HG03469 (cell line): ENCODE data around the gene TRPT1.

Source experiments
- ATAC-seq: cut with Tn5 transposase; IDR thresholded peaks from one replicate; pipeline ENCODE4 v1.9.1; 2021; ENCODE audit warnings: mild to moderate bottlenecking, moderate library complexity, moderate number of reproducible peaks; ENCODE audit not compliant: unreplicated experiment

TRPT1 gene

GRCh38 chr11:64210301-64211020 is 15.5 kb downstream of the TRPT1 start:
- no peak for ATAC-seq

- no peak for ATAC-seq
Measured at GRCh38 chr11:64209563-64209843, 16.5 kb downstream of the TRPT1 start.

- ATAC-seq, result no peak
Measured at GRCh38 chr11:64208796-64209562, 17.0 kb downstream of the TRPT1 start.

GRCh38 chr11:64208086-64208795 is 17.7 kb downstream of the TRPT1 start:
- ATAC-seq, result no peak

GRCh38 chr11:64207256-64208085 is 18.5 kb downstream of the TRPT1 start:
- ATAC-seq, result peak; percentile 34

GRCh38 chr11:64206457-64207255 is 19.3 kb downstream of the TRPT1 start, which contains the start of gene FERMT3:
FERMT3 (plus strand) TSS chr11:64206721; CDS start chr11:64207365, 644 bp downstream.
- no peak for ATAC-seq

- ATAC-seq, result no peak
Measured at GRCh38 chr11:64204464-64204989, 21.5 kb downstream of the TRPT1 start.

GRCh38 chr11:64204080-64204440 is 21.9 kb downstream of the TRPT1 start:
- no peak for ATAC-seq

- ATAC-seq, result no peak
Measured at GRCh38 chr11:64203421-64204079, 22.4 kb downstream of the TRPT1 start.

- ATAC-seq, result no peak
Measured at GRCh38 chr11:64202992-64203391, 23.0 kb downstream of the TRPT1 start.

- no peak for ATAC-seq
Measured at GRCh38 chr11:64201543-64201942, 24.4 kb downstream of the TRPT1 start.

GRCh38 chr11:64198511-64198910 is 27.5 kb downstream of the TRPT1 start:
- no peak for ATAC-seq

- no peak for ATAC-seq
Measured at GRCh38 chr11:64196626-64197025, 29.4 kb downstream of the TRPT1 start.

GRCh38 chr11:64192434-64192833 is 33.6 kb downstream of the TRPT1 start:
- no peak for ATAC-seq

- ATAC-seq, result no peak
Measured at GRCh38 chr11:64186492-64187165, 39.4 kb downstream of the TRPT1 start.

- peak; percentile 59 for ATAC-seq
Measured at GRCh38 chr11:64185693-64186491, 40.1 kb downstream of the TRPT1 start, which contains the start of gene STIP1. STIP1 (plus strand) TSS chr11:64186171; CDS start chr11:64186262, 91 bp downstream.

GRCh38 chr11:64185175-64185692 is 40.8 kb downstream of the TRPT1 start:
- peak; percentile 10 for ATAC-seq

- ATAC-seq, result no peak
Measured at GRCh38 chr11:64183890-64184289, 42.1 kb downstream of the TRPT1 start.
